Fibroblast of skin of back (primary cell): ENCODE results near the gene MYT1. TPM values are rescaled to one million over a fixed set of nuclear protein-coding genes. Genes with fewer than 3 reads are reported as not detected.
"Not testable (repeated sequence)": the region's sequence is repeated elsewhere in the genome, so short reads cannot be mapped to it uniquely, and the experiment has no call there.

Source experiments
- DNase-seq: peaks from one replicate; pipeline ENCODE4 v3.0.0-alpha.2; 2013
- polyA plus RNA-seq, 2 experiments: library from polyadenylated mRNA; unstranded; fragments of 120-200 nt; gene quantifications; one replicate each; pipeline ENCODE4 v1.2.1, GENCODE V29; 2013; ENCODE audit not compliant: insufficient read length in 2 of 2

The MYT1 gene
- polyA plus RNA-seq (2013, experiment 1 of 2; ENCODE audit: insufficient read length): not detected
- polyA plus RNA-seq (2013, experiment 2 of 2; ENCODE audit: insufficient read length): not detected

GRCh38 chr20:64164123-64164836, at the start of gene MYT1:
Gene MYT1, plus strand, starts transcription at chr20:64164452. Its CDS starts 34,410 bp downstream, at chr20:64198862.
- no peak for DNase-seq

DNA sequence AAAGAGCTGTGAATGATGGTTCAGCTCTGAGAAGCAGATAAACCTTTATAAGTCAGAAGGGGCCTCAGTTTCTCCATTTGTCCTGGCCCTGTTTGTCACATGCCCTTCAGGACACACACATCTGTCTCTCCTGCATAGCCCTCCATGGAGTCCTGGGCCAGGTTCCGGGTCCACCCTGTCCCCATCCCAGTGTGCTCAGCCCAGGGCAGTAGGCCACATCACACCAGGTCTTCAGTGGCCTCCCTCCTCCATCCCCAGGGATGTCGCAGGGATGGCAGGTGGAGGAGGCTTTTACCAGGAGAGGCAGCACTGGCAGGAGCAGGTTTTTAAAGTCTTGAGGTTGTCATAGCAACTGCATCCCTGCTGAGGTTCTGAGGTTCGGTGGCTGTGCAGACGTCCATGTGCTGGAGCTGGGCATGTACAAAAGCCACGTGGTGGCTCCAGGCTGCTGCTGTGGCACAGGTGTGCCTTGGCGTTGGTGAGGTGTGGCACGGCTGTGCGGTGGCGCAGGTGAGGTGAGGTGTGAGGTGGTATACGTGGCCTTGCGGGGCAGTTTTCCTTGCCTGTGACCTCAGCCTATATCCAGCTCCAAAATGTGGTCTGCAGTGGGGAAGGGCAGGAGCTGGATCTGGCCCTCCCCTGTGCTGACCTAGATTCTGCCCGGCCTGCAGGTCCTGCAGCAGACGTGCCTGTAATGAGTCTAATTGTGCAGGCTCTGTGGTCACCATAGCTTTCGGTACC, 48.9 kb upstream of the MYT1 start:
- no peak for DNase-seq

GRCh38 chr20:64116016-64116415, 48.2 kb upstream of the MYT1 start:
- no peak for DNase-seq

DNA sequence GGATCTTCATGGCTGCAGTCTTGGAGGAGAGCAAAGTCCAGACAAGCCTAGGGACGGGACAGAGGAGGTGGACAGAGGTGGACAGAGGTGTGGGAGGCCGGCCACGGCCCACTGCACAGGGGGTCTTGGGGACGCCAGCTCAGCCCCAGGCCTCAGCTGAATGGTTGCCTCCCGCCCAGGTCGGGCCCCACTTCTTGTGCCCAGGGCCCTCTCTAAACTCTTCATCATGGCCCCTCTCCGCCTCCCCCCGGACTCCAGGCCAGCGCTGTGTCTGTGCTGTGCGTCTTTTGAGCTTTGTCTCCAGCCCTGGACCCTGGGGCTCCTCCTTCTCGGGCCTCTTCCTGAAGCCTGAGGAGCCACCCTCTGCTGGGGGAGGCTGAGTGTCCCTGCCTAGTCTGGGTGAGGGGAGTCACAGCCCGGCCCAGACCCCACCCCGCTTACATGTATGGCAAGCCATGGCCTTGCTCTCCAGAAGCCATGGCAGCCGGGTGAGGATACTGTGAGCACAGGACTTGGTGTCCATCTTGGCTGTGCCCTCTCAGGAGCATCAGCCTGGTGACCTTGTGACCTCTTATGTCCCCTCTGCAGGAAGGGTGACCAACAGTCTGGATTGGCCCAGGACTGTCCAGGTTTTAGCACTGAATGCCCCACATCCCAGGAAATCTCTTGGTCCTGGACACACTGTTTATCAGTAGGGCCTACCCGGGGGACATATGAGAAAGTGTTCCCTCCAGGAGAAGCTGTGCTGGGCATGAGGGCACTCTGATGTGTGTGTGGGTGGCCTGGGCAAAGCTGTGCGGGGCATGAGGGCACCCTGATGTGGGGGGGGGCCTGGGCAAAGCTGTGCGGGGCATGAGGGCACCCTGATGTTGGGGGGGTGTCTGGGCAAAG, 47.5 kb upstream of the MYT1 start:
- DNase-seq: no peak

DNA sequence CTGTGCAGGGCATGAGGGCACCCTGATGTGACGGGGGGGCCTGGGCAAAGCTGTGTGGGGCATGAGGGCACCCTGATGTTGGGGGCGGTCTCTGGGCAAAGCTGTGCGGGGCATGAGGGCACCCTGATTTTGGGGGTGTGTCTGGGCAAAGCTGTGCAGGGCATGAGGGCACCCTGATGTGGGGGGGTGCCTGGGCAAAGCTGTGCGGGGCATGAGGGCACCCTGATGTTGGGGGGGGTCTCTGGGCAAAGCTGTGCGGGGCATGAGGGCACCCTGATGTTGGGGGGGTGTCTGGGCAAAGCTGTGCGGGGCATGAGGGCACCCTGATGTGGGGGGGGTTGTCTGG, 46.8 kb upstream of the MYT1 start:
- DNase-seq: not testable (repeated sequence)

DNA sequence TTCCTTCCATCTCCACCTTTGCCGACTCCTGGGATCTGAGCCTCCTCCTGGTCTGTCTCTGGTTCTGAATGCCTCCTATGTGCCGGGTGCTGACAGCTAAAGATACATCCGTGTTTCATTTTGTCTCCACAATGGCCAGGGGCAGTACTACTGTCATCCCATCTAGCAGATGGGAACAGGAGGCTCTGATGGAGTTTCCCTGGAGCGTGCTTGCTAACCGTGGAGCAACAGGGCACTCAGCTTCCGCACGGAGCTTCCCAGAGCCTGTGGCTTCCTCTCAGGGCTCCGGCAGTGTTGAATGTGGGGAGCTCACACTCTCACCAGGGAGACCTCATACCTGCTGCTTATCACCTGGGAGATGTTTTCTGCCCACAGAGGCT, 45.0 kb upstream of the MYT1 start:
- DNase-seq: no peak

GRCh38 chr20:64119681-64120341, 44.4 kb upstream of the MYT1 start:
- DNase-seq: no peak

- DNase-seq: no peak
Observed at GRCh38 chr20:64121586-64121985, 42.7 kb upstream of the MYT1 start.

GRCh38 chr20:64122927-64123326, 41.3 kb upstream of the MYT1 start:
- DNase-seq: not testable (repeated sequence)

- not testable (repeated sequence) for DNase-seq
Observed at GRCh38 chr20:64123517-64123916, 40.7 kb upstream of the MYT1 start.

DNA sequence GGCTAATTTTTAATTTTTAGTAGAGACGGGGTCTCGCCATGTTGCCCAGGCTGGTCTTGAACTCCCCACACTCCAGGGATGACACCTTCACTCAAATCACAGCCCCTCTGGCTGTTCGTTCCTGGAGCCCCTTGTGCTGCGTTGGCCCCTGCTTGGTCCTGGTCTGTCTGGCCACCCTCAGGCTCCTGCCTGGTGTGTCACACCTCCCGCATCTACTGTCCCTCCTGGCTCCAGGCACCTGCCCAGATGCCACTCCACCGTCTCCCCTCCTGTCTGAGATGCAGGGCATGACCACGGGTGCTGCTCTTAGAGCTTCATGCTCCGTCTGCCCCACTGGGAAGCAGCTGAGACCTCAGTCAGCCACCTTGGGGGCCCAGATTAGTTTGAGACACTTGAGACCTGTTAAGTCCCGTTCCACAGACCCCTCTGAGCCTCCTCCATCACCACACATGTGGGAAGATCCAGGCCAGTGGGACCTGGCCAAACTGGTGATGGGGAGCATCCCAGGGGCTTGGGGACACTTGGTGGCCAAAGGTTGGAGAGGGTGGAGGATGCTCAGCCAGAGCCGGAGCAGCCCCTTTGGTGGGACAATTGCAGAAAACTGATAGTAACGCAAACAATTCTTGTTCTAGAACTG, 35.0 kb upstream of the MYT1 start:
- no peak for DNase-seq

GRCh38 chr20:64130271-64130670, 34.0 kb upstream of the MYT1 start:
- DNase-seq: no peak

GRCh38 chr20:64130876-64131275, 33.4 kb upstream of the MYT1 start:
- no peak for DNase-seq

- peak; percentile 26 for DNase-seq
Observed at GRCh38 chr20:64131406-64131805, 32.8 kb upstream of the MYT1 start.

DNA sequence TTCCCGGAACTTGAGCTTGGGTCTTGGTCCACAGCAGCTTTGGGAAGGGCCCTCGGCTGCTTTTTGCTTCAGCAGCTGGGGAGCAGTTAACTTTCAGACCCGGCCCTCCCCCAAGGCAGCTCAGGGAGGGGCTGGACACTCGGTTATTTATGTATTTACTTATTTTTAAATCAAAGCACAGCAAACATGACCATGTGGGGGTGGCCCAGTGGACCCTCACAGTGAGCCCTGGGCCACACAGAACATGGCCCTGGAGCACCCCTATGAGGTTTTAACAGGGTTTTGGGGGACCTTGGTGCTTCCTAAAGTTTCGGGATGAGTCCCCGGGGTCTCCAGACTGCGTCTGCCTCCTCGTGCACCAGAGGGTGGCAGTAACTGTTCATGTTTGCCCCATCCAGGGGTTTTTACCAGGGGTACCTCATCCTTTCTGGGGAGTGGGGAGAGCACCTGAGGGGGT, 30.3 kb upstream of the MYT1 start:
- DNase-seq: no peak

DNA sequence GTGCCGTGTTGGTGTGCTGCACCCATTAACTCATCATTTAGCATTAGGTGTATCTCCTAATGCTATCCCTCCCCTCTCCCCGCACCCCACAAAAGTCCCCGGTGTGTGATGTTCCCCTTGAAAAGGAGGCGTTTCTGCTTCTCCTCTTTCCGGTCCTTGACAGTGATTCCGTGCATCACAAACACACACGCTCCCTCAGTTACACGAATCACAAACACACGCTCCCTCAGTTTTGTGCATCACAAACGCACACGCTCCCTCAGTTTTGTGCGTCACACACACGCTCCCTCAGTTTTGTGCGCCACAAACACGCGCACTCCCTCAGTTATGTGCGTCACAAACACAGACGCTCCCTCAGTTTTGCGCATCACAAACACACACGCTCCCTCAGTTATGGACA, 29.5 kb upstream of the MYT1 start:
- not testable (repeated sequence) for DNase-seq

GRCh38 chr20:64136004-64136710, 28.1 kb upstream of the MYT1 start:
- no peak for DNase-seq

GRCh38 chr20:64137598-64138031, 26.6 kb upstream of the MYT1 start:
- DNase-seq: no peak

GRCh38 chr20:64138276-64138815, 25.9 kb upstream of the MYT1 start:
- no peak for DNase-seq

GRCh38 chr20:64139199-64140060, 24.8 kb upstream of the MYT1 start:
- no peak for DNase-seq
